ENCODE results near the gene TARM1.
"Not testable (repeated sequence)": the region's sequence is repeated elsewhere in the genome, so short reads cannot be mapped to it uniquely, and the experiment has no call there.

TARM1 gene

GRCh38 chr19:54099190-54099902 lies 18.2 kb upstream of the TARM1 start:
- DNase-seq = no peak

- DNase-seq = no peak
These were observed 15.5 kb upstream of the TARM1 start for GRCh38 chr19:54096617-54097106.

- peak; percentile 41 for DNase-seq
These were observed 14.9 kb upstream of the TARM1 start for GRCh38 chr19:54095859-54096616.

- DNase-seq = no peak
These were observed 14.1 kb upstream of the TARM1 start for GRCh38 chr19:54095136-54095858.

- no peak for DNase-seq
These were observed 13.3 kb upstream of the TARM1 start for GRCh38 chr19:54094426-54095000.

GRCh38 chr19:54084410-54084809 lies 3.2 kb upstream of the TARM1 start:
- no peak for DNase-seq

- DNase-seq = no peak
These were observed 3.8 kb downstream of the TARM1 start for GRCh38 chr19:54077334-54077733.

GRCh38 chr19:54074851-54075250 lies 6.3 kb downstream of the TARM1 start:
- no peak for DNase-seq

- no peak for DNase-seq
These were observed 7.3 kb downstream of the TARM1 start for GRCh38 chr19:54073829-54074228.

GRCh38 chr19:54069470-54069869 lies 11.7 kb downstream of the TARM1 start:
- no peak for DNase-seq

GRCh38 chr19:54063350-54064116 lies 17.6 kb downstream of the TARM1 start, which contains the start of gene VSTM1:
Gene VSTM1, minus strand, starts transcription at chr19:54063897. Its CDS starts 120 bp downstream, at chr19:54063777.
- DNase-seq = no peak

- DNase-seq = peak; percentile 43
These were observed 18.5 kb downstream of the TARM1 start for GRCh38 chr19:54062643-54063042.

GRCh38 chr19:54047616-54048015 lies 33.5 kb downstream of the TARM1 start:
- DNase-seq = peak; percentile 13

- DNase-seq = no peak
These were observed 35.4 kb downstream of the TARM1 start for GRCh38 chr19:54045771-54046170.

GRCh38 chr19:54042989-54043388 lies 38.2 kb downstream of the TARM1 start:
- no peak for DNase-seq

GRCh38 chr19:54041969-54042606 lies 39.1 kb downstream of the TARM1 start:
- DNase-seq = no peak

- no peak for DNase-seq
These were observed 41.2 kb downstream of the TARM1 start for GRCh38 chr19:54040003-54040402.

GRCh38 chr19:54036542-54036941 lies 44.6 kb downstream of the TARM1 start:
- DNase-seq = not testable (repeated sequence)

GRCh38 chr19:54035215-54036178 lies 45.7 kb downstream of the TARM1 start:
- DNase-seq = no peak

GRCh38 chr19:54030895-54031586 lies 50.1 kb downstream of the TARM1 start:
- DNase-seq = no peak
